AG04450 (cell line): ENCODE measurements around the gene TMEM50B. TPM values are rescaled to one million over a fixed set of nuclear protein-coding genes. Genes with fewer than 3 reads are reported as not detected.
"Not testable (repeated sequence)": the region's sequence is repeated elsewhere in the genome, so short reads cannot be mapped to it uniquely, and the experiment has no call there.

Experiments used
- CTCF ChIA-PET: fragments of 300-600, 350-600 bp; formaldehyde crosslinking; extraction: SDS; loops from one replicate; lab custom pipeline; 2022; ENCODE audit warnings: antibody characterized with exemption, inconsistent platforms; lab: Charles Lee
- POLR2A ChIA-PET: fragments of 350-600 bp; formaldehyde crosslinking; extraction: SDS; loops from one replicate; lab custom pipeline; 2021; ENCODE audit warnings: antibody characterized with exemption, inconsistent platforms; lab: Yijun Ruan, JAX
- DNase-seq: peaks from one replicate; pipeline ENCODE4 v3.0.0-alpha.2; 2011; ENCODE audit warnings: low read depth, low spot score
- H3K27ac ChIP-seq: one replicate; pipeline ENCODE4 v1.5.1; 2012; ENCODE audit warnings: low read depth, low read length, control low read depth
- H3K27me3 ChIP-seq: one replicate; pipeline ENCODE4 v1.6.0; 2012; ENCODE audit warnings: low read length; ENCODE audit not compliant: control insufficient read depth, insufficient read depth
- H3K4me3 ChIP-seq: 2 replicates; pipeline ENCODE4 v1.5.1; 2011; ENCODE audit warnings: mild to moderate bottlenecking, low read depth, low read length, control low read depth
- H3K9me3 ChIP-seq: 2 replicates; pipeline ENCODE4 v1.5.1; 2012; ENCODE audit warnings: low read length; ENCODE audit not compliant: control insufficient read depth, insufficient read depth
- polyA plus RNA-seq: library from polyadenylated mRNA; depleted of rRNA; stranded (reverse); fragments of >200 nt; gene quantifications from 2 replicates; pipeline ENCODE4 v1.2.3, GENCODE V29; 2011
- TF ChIP-seq, protein P1 (sequence below): IDR thresholded peaks from 2 replicates; pipeline ENCODE4 v1.5.1; 2011; ENCODE audit warnings: low read depth, low read length, control low read depth, inconsistent platforms

The TMEM50B gene
- polyA plus RNA-seq, 1 experiment = 33.8 TPM

DNA sequence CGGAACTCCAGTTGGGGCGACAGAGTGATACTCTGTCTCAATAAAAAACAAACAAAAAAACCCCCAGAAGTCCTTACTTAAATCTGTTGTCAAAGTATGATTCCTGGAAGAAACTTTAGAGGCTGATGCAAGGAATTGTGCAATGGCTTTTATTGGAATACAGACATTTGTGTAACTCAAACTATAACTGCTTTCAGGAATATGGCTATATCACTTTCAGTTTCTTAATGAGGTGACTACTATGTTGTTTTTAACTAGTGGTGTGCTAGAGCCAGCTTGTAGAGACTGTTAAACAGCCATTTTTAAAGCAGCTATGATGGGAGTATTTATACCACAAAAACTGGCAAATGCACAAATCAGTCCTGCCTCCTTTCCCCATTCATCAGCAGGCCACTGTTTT, 34.5 kb upstream of the TMEM50B start:
- TF ChIP-seq, protein P1, sequence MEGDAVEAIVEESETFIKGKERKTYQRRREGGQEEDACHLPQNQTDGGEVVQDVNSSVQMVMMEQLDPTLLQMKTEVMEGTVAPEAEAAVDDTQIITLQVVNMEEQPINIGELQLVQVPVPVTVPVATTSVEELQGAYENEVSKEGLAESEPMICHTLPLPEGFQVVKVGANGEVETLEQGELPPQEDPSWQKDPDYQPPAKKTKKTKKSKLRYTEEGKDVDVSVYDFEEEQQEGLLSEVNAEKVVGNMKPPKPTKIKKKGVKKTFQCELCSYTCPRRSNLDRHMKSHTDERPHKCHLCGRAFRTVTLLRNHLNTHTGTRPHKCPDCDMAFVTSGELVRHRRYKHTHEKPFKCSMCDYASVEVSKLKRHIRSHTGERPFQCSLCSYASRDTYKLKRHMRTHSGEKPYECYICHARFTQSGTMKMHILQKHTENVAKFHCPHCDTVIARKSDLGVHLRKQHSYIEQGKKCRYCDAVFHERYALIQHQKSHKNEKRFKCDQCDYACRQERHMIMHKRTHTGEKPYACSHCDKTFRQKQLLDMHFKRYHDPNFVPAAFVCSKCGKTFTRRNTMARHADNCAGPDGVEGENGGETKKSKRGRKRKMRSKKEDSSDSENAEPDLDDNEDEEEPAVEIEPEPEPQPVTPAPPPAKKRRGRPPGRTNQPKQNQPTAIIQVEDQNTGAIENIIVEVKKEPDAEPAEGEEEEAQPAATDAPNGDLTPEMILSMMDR = no peak
- H3K9me3 ChIP-seq = no peaks in the 10 kb centered on the region
- no peak overlapping the region for H3K27ac ChIP-seq
- DNase-seq = no peak
- H3K27me3 ChIP-seq = no peaks in the 10 kb centered on the region
- H3K4me3 ChIP-seq = no peak overlapping the region
- ChIA-PET CTCF (interaction anchor here (1.1 to 1.6 kb wide), 2 partner anchors 35 to 92 kb away, joined by 5 to 7 read pairs; partner anchors contain the start of gene TMEM50B), POLR2A (interaction anchor here (0.8 kb wide), 1 partner anchor 34 kb away, joined by 3 read pairs; the partner anchor contains the start of gene TMEM50B)

DNA sequence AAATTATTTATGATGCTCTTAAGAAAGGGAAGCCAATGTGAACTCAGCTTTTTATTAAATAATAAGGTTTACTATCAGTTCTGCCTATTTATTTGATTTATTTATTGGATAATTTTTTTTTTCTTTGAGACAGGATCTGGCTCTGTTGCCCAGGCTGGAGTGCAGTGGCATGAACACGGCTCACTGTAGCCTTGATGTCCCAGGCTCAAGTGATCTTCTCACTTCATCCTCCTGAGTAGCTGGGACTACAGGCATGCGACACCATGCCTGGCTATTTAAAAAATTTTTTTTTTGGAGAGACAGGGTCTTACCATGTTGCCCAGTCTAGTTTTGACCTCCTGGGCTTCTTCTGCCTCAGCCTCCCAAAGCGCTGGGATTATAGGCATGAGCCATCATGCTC, 32.7 kb upstream of the TMEM50B start:
- CTCF ChIA-PET = no interaction called here
- POLR2A ChIA-PET = interaction anchor here (0.7 kb wide), 1 partner anchor 14 kb away, joined by 3 read pairs; no protein-coding TSS in a partner anchor

DNA sequence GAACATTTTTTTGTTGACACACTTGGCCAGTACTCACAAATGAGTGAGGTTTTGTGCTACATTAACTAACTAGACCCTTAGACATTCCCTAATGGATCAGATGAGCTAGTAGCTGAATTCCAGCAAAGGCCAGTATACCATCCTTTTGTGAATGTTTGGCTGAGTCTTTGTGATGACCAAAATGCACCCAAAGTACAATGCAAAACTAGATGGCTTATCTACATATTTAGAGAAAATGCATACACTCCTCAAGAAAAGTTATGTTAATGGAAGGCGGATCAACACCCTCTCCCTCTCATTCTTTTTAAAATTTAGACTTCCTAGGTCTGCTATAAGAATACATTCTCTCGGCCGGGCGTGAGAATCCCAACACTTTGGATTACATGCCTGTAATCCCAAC, 31.9 kb upstream of the TMEM50B start:
- Histone ChIP-seq H3K27ac (no peak overlapping the region), H3K27me3 (no peaks in the 10 kb centered on the region), H3K9me3 (no peaks in the 10 kb centered on the region), H3K4me3 (no peak overlapping the region)
- ChIA-PET CTCF (no interaction called here), POLR2A (no interaction called here)
- TF ChIP-seq, protein P1 = no peak
- DNase-seq = no peak

More for the DNA sequence above, 32.7 kb upstream of the TMEM50B start:
- Histone ChIP-seq H3K9me3 (no peaks in the 10 kb centered on the region), H3K27ac (no peak overlapping the region), H3K4me3 (no peak overlapping the region), H3K27me3 (no peaks in the 10 kb centered on the region)
- DNase-seq = no peak
- TF ChIP-seq, protein P1 = no peak

DNA sequence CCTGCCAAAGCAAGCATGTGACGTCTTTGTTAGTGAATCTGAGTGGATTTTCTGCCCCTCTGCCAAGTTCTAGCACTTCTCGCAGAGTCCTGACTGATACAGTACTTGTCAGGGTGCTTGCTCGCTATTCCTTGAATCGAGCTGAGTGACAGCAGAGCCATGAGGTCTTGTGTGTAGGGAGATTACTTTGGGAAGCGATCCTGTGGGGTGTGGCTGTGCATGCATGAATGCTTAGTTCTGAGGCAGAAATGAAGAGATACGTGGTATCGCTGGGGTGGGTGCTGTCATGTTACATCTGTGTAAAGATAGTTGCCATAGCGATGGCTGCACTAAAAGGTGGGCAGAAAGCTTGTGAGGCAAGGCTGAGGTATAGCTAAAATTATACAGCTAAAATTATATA, 31.1 kb upstream of the TMEM50B start:
- Histone ChIP-seq H3K27ac (no peak overlapping the region), H3K27me3 (no peaks in the 10 kb centered on the region), H3K4me3 (no peak overlapping the region), H3K9me3 (no peaks in the 10 kb centered on the region)
- DNase-seq = no peak
- CTCF ChIA-PET = no interaction called here
- TF ChIP-seq, protein P1 = no peak
- POLR2A ChIA-PET = no interaction called here

DNA sequence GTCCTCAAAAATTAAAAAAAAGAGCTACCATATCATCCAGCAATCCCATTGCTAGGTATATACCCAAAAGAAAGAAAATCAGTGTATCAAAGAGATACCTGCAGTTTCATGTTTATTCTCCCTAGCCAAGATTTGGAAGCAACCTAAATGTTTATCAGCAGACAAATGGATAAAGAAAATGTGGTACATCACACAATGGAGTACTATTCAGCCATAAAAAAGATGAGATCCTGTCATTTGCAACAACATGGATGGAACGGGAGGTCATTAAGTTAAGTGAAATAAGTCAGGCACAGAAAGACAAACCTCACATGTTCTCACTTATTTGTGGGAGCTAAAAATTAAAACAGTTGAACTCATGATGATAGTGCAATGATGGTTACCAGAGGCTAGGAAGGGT, 27.2 kb upstream of the TMEM50B start:
- H3K9me3 ChIP-seq, H3K27me3 ChIP-seq, H3K4me3 ChIP-seq, POLR2A ChIA-PET, H3K27ac ChIP-seq, DNase-seq: not testable (repeated sequence)
- CTCF ChIA-PET = interaction anchor here (1.5 kb wide), 1 partner anchor 99 kb away, joined by 3 read pairs; no protein-coding TSS in a partner anchor
